Inflammatory macrophage treated with lipopolysaccharide for 4 hours (primary cell): Measurements from ENCODE around the gene LCNL1.

Source experiments
- DNase-seq: peaks from one replicate; pipeline ENCODE4 v3.0.0-alpha.2; 2020

Gene LCNL1

DNA sequence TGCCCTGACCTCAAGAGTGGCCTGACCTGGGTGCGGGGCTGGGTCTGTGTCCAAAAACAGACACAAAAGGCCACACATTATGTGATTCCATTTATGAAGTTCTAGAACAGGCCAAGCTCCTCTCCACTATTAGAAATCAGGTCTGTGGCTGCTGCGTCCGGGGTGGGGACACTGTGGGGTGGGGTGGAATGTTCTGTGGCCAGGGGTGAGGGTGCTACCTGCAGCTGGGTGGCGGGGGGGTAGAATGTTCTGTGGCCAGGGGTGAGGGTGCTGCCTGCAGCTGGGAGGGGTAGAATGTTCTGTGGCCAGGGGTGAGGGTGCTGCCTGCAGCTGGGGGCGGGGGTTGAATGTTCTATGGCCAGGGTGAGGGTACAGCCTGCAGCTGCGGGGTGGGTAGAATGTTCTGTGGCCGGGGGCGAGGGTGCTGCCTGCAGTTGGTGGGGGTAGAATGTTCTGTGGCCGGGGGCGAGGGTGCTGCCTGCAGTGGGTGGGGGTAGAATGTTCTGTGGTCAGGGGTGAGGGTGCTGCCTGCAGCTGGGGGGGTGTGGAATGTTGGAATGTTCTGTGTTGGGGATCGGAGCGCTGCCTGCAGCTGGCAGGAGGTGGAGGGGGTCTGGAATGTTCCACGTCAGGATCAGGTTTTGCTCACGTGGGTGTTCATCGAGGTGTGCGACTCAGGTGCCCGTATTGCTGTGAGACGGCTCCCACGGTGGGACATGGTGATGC lies 22.4 kb upstream of the LCNL1 start:
- DNase-seq = no peak

DNA sequence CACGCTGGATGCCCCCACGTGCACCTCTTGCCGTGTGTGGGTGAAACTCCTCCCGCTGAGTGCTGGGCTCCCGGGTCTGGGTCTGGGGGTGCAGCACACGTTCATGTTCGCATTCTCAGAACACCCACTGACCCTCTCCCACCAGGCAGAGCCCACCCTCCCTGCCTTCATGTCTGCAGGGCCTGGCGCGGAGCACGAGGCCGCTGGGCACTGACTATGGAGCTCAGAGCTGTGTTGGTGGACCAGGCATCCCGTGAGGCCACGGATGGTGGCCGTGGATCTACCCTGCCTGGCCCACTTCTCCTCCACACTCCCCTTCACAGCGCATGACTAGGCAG lies 21.9 kb upstream of the LCNL1 start:
- no peak for DNase-seq

DNA sequence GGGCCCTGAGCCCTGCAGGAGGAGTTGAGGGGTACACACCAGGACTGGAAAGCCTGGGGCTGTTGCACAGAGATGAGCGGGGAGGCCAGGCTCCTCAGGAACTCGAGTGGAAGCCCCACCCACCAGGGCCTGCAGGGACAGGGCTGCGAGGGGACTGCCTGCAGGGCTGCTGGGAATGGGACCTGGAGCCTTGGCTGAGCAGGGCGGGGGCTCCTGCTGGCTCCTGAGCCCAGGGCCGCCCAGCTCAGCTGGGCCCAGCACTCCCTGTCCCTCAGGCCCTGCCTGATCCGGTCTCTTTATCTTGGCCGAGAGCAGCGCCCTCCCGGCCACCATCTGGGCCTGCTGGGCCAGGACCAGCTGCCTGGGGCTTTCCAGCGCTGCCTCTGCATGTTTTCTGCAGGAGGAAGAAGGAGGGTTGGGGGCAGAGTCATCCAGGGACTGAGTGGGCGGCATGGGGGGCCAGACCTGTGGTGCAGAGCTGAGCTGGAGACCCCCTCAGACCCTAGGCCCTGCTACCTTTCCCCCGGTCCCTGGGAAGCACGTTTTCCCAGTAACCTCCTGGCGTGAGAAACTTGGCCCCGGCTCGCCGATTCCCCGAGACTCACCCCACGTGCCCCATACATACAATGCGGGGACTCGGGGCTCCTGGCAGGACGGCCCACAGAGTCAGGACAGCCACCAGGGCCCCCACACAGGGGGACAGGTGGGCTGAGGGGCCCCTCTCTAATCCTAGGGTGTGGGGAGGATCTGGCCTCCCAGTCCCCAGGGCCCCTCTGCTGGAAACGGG lies 21.3 kb upstream of the LCNL1 start:
- DNase-seq = no peak

DNA sequence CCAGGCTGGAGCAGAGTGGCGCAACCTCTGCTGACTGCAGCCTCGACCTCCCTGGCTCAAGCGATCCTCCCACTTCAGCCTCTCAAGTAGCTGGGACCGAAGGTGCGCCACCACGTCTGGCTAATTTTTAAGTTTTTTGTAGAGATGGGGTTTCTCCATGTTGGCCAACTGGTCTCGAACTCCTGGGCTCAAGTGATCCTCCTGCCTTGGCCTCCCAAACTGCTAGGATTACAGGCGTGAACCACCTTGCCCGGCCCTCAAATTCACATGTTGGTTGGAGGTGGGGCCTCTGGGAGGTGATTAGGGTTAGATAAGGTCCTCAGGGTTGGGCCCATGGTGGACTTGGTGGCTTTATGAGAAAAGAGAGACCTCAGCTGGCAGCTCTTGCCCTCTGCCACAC lies 20.6 kb upstream of the LCNL1 start:
- DNase-seq = no peak

DNA sequence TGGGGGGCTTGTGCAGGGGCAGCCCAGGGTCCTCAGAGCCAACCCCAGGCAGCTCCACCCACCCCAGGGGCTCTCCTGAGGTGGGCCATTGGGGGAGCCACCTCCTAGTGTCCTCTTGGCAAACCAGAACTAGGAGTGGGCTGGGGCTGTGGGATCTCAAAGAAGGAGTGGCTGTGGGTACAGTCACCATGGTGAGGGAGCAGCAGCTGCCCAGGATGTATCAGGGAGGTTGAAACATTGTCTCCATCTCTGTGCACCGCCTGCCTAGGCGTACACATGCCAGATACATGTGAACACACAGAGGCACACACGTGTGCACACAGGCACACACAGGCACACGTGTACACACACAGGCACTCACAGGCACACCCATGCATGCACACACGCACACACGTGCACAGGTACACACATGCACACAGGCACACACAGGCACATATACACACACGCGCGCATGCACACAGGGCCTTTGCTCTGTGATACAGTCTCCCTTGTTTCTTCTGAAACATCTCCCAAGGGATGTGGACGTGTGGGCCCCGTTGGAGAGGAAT lies 20.0 kb upstream of the LCNL1 start:
- no peak for DNase-seq

DNA sequence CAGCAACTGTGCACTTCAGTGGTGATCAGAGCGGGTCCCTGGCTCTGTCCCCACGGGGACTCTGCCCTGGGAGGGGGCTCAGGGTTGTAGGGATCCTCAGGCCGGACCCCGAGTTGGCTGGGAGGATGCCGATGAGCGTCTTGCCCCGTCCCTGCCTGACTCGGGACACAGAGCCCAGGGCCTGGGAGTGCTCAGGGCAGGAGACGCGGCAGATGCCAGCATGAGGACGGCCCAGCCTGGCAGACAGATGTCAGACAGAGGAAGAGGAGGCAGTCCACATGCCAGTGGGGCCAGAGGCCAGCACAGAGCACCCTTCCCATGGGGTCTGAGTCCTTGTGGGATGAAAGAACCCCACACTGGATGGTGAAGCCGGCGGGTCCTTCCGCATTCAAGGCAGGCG lies 19.5 kb upstream of the LCNL1 start:
- DNase-seq = no peak

DNA sequence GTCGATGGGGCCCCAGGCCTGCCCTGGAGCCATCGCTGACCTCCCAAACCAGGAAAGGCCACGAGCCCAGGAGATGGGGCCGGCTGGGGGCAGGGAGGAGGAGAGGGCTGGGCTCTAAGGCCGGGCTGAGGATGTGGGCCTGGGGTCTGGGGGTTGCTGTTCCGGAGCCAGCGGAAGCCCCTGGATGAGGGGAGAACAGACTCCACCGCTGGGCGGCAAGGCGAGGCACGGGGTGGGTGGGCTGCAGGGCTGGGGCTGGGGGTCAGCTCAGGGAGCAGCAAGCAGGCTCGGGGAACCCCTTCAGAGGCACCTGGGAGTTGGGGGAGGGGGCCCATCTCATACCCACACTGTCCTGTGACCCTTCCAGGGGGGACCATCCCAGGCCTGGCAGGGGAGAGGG lies 19.0 kb upstream of the LCNL1 start:
- no peak for DNase-seq

DNA sequence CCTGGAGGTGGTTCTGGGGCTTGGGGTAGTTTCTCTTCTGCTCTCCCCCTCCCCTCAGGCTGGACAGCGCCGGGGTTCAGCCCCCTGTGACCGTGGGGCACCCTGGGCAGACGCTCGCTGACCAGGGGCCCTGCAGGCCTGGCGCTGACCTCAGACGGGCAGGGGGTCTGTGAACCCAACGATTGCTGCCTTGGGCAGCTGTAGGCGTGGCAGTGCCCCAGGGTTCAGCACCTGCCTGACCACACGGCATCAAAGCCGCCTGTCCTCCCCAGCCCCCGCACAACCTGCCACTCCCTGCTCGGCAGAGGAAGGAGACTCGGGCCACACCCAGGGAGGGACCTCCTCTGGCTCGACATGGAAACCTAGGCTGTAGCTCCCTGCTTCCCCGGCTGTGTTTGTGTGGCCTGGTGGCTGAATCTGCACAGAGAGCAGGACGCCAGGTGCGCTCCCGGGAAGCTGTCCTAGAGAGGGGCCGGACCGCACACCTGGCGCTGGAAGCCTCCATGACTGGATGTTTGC lies 18.6 kb upstream of the LCNL1 start:
- no peak for DNase-seq

DNA sequence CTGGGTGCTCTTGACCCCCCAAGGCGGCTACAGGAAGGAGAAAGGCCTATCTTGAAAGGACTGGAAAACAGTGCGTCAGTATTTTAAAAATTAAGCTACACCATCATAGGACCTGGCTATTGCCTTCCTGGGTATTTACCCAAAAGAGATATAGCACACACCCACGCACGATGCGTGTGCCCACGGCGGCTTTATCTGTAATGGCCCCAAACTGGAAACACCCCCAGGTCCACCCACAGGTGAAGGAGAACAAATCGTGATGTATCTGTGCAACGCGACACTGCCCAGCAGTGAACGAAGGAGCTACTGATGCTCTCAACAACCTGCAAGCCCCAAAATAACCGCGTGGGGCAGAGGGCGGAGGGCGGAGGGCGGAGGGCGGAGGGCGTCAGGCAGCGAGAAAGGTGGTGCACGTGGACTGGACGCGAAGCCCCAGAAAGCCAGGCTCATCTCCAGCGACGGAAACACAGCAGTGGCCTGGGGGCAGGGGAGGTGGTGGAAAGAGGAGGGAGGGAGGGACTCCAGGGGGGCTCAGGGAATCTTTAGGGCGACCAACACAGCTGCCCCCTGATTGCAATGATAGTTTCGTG lies 17.9 kb upstream of the LCNL1 start:
- no peak for DNase-seq

DNA sequence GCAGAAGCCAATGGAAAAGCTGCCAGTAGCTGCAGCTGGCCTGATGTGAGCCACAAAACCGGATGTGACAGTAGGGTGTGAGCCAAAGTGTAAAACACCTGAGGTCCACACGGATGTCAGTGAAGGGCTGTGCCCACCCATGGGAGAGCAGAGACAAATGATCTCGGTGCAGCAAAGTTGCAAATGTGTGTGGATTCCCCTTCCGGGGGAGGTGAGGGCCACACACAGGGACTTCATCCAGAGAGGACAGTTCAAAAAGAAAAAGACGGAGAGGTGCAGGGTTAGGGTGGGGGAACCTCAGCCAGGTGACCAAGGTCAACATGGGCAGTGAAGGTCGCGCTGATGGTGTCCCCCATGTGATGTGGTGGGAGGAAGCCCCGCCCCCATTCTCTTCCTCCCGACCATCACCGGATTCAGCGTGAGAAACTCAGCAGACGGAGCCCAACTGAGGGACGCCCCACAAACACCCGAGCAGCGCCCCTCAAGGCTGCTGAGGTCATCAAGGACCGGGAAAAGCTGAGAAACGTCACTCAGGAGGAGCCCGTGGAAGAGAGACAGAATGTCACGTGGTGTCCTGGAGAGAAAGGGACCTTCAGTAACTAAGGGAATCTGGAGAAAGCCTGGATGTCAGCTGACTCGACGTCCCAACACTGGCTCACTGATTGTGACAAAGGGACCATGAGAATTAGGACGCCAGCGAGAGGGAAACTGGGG lies 16.9 kb upstream of the LCNL1 start:
- peak; percentile 52 for DNase-seq

DNA sequence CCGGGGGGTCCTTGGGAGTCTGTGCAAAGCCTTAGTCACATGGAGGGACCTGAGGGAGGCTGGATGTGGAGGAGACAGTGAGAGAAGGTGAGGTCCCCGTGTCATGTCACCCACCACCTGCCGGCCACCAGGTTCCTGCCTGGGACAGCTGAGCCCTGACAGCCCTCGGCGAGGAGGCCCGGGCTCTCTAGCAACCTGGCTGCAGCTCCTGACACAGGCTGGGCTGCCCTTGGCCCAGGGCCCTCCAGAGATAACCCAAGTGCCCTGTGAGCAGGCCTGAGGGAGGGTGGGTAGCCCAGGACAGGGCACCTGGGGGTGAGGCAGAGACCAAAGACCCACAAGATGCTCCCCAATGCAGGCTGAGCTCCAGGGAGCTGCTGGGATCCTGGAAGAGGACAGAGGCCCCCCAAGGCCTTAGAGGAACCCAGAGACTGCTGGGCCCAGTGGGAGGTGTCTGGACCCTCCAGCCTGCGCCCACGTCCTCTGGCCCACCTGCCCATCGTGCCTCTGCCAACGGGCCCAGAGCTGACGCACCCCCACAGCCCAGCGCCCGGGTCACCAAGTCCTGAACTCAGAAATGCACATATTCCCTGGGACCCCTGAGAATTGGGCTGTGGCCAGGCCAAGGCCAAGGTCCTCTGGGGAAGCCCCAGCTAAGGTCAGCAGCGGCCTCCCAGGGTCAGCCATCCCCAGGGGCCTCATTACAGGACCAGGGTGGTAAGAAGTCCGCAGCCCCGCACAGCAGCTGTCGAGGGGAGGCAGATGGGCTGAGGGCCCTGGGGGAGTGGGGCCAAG lies 14.3 kb upstream of the LCNL1 start:
- DNase-seq = no peak

DNA sequence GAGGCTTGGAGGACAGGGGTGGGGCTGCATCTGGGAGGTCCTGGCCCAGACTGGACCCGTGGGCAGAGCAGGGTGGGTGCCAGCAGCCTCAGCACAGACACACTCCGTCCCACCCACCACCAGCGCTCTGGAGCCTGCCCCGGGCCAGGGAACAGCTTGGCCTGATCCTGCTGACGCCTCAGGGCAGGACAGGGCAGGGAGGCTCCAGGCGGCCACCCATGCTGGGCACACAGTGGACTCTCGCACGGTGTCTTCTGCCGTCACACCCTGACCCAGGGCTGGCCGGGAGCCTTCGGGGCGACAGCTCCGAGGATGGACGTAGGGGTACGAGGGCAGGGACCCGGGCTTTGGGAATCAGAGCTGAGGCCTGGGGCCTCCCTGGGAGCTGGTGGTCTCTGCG lies 13.6 kb upstream of the LCNL1 start:
- DNase-seq = no peak

DNA sequence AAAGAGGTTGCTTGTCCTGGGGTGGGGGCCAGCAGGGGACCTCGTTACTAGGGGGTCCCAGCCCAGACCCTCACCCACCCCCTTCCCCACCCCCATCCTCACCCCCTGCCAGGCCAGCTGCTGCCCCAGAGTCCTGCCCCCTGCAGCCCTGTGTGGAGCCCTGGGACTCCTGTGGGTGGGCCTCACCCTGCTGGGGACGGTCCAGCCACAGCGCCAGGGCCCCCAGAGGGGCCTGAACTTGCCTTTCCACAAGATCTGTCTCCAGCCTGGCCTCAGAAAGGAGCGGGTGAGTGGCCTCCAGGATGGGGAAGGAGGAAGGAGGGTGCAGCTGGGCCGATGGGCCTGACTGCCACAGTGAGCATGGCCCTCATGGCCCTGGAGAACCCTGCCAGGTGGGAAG lies 13.0 kb upstream of the LCNL1 start:
- no peak for DNase-seq

DNA sequence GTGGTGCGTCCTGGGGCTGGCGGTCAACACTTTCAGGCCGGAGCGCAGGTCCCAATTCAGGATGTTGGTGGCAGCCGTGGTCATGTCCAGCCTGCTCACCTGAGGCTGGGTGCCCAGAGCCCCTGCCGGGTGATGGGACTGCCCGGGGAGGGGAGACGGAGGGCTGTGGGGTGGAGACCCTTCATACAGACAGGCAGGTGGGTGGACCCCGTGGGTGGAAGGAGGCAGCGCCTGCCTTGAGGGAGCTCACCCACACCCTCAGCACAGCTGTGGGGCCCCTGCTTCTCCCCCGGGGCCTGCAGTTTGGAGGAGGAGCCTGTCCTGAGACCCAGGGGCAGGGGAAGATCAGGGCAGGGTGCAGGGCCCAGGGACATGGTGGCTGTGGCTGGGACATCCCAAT lies 12.4 kb upstream of the LCNL1 start:
- DNase-seq = no peak

DNA sequence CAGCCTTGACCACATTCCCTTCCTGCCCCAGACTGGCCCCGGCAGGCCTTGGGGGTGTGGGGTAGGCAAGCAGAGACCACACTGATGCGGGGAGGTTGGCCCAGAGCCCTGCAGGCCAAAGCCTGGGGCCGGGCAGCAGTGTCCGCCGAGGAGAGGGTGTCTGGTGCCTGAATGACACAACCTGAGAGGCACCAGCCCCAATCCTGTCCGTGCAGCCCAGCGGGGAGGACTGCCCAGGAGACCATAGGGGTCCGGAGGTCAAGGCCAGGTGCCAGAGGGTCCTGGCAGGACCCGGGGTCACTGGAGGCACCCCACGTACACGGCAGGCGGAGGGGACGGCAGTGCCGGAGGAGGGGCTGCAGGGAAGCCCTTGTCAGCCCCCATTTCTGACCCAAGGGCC lies 11.0 kb upstream of the LCNL1 start:
- no peak for DNase-seq

DNA sequence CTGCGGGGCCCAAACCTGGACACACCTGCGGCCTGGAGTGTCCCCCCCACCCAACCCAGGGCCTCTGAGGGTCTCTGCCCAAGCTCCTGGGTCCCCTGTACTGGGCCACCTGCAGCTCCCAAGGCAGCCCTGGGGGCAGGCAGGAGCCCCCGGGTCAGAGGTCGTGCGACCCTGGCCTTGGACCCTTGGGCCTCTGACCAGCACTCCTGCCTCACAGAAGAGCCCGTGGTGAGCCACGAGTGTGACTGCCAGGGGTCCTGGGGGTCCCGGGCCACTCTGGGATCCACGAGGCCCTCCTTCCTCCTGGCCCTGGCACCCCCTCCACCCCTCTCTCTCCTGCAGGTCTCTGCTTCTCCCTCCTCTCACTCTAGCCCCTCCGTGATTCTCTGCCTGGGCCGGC lies 10.5 kb upstream of the LCNL1 start:
- no peak for DNase-seq

DNA sequence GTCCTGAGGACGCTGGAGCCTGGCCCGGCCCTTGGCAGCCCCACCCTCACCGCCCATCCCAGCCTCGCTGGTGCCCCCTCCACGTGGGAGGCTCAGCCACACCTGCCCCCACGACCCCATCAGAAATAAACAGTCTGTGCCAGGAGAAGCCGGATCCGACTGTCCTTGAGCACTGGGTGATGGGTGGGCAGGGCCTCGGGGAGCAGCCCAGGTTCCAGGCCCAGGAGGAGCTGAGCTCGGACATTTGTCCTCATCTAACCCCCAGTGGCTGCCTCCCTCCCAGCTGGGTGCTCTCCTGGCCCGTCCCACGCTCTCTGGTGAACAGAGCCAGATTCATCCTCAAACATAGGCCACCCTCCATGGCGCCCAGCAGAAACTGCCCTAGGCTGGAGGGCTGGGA lies 10.1 kb upstream of the LCNL1 start:
- DNase-seq = no peak

DNA sequence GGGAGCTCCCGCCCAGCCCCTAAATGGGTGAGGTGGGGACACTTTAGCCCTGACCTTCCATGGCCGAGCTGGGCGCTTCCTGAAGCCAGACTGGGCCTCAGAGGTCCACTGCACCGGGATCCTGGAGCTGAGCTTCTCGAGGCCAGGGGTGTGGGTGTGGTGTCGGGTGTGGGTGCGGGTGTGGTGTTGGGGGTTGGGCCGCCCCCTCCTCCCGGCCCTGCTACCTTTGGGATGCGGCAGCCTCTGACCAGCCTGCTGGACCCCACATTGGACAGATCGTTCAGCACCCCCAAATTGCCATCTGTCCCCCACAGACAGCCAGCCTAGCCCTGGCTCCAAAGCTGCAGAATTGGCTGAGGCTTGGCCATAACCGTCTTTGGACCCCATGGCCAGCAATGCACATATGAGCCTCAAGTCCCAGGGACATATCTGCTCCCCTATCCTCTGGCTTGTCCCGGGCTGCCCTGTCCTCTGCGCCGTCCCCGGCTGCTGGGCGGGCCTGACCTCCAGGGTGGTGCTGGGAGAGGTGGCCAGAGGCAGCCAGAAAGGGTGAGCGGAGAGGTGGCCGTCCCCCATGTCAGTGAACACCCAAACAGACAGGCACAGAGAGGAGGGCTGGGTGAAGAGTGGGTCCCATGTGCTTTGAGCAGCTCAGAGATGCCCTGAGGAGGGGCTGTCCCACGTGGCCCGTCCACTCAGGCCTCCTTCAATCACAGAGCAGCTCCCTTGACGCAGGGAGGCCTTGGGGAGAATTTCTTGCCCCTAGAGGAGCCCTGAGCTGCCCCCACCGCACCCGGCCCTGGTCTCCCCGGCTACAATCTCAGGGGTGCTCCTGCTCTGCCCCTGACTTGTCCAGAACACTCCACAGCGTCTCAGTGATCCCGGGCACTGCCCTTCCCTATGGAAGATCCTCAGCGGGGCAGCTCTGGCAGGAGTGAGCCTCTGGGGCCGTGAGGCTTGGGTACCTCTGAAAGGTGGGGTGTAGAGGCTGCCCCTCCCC lies 8.9 kb upstream of the LCNL1 start:
- no peak for DNase-seq

DNA sequence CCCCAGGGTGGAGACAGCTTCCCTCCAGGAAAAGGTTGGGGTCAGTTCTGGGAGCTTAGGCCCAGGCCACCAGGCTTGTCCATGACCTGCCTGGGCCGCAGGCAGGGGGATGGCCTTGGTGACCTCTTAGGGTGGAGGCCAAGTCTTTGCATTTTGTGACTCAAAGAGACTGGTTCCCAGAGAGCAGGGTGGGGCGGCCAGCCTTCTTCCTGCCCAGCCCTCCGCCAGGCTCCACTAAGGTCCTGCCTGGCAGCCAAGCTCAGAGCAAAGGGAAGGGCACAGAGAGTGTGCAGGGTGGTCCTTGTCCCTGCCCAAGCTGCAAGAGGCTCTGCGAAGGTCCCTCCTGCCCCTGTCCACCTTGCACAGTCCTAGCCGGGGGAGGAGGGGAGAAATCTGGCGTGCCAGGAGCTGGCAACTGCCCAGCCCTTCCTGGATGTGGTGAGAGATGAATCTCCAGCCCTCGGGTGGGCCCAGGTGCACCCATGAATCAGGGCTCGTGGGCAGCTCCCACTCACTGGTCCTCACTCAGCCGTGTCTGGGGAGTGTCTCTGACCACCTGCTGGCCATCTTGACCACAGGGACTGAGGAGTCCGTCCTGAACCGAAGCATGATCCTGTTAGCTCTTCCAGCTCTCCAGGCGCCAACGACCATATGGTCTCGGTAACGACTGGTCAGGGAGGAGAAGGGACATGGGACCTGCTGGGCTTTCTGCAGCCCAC lies 7.8 kb upstream of the LCNL1 start:
- peak; percentile 34 for DNase-seq

DNA sequence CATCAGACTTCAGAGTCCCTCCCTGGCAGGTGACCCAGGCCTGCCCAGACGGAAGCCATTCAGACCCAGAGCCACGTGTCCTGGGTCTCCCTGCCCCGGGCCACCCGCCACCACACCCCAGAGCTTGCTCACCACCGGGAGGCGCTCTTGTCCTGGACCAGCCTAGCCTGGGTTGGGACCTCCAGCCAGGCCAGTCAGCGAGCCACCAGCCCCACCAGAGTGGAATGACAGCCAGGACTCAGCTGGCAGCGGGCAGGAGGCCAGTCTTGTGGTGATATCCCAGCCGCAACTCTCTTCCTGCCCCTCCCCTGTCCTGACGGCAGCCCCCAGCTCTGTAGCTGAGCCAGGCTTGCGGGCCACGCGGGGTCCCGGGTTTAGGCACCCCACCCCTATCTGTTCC lies 7.1 kb upstream of the LCNL1 start:
- DNase-seq = peak; percentile 14
